Trophoblast cell (in vitro differentiated cells and primary cell): Measurements from ENCODE around the gene BICC1.
"Not testable (repeated sequence)": the region's sequence is repeated elsewhere in the genome, so short reads cannot be mapped to it uniquely, and the experiment has no call there.

Experiments used
- DNase-seq, 2 donors: peaks; one replicate each; pipeline ENCODE4 v3.0.0-alpha.2; 2016
- H2AFZ ChIP-seq: 2 replicates; pipeline ENCODE4 v1.6.1; 2013; ENCODE audit warnings: low read length, moderate library complexity, mild to moderate bottlenecking; ENCODE audit not compliant: insufficient read depth, poor library complexity
- H2AK5ac ChIP-seq: 2 replicates; pipeline ENCODE4 v1.6.1; 2013; ENCODE audit warnings: mild to moderate bottlenecking, low read length
- H2BK120ac ChIP-seq: 2 replicates; pipeline ENCODE4 v1.6.1; 2013; ENCODE audit warnings: low read length, mild to moderate bottlenecking, moderate library complexity; ENCODE audit not compliant: insufficient read depth, poor library complexity
- H2BK12ac ChIP-seq: 2 replicates; pipeline ENCODE4 v1.6.1; 2013; ENCODE audit warnings: mild to moderate bottlenecking, low read length, moderate library complexity
- H2BK5ac ChIP-seq: 2 replicates; pipeline ENCODE4 v1.6.1; 2013; ENCODE audit warnings: low read length, low read depth, moderate library complexity, mild to moderate bottlenecking; ENCODE audit not compliant: poor library complexity
- H3K14ac ChIP-seq: 2 replicates; pipeline ENCODE4 v1.6.1; 2013; ENCODE audit warnings: mild to moderate bottlenecking, low read length
- H3K18ac ChIP-seq: 2 replicates; pipeline ENCODE4 v1.6.1; 2013; ENCODE audit warnings: mild to moderate bottlenecking, low read length
- H3K23ac ChIP-seq: 2 replicates; pipeline ENCODE4 v1.6.1; 2013; ENCODE audit warnings: low read length
- H3K27ac ChIP-seq: 2 replicates; pipeline ENCODE4 v1.5.1; 2013; ENCODE audit warnings: low read depth, mild to moderate bottlenecking, inconsistent platforms, low read length, moderate library complexity
- H3K27me3 ChIP-seq: 2 replicates; pipeline ENCODE4 v1.6.1; 2013; ENCODE audit warnings: inconsistent platforms, mild to moderate bottlenecking, low read length, moderate library complexity; ENCODE audit not compliant: insufficient read depth
- H3K36me3 ChIP-seq, 2 experiments: 1 replicate in 1 of 2; 2 replicates in 1 of 2; pipeline ENCODE4 v1.6.1; 2013; ENCODE audit warnings: low read length in 2 of 2, mild to moderate bottlenecking in 2 of 2, moderate library complexity in 1 of 2; ENCODE audit not compliant: insufficient read depth in 2 of 2, control insufficient read depth in 1 of 2
- H3K4ac ChIP-seq: 2 replicates; pipeline ENCODE4 v1.6.1; 2013; ENCODE audit warnings: low read depth, mild to moderate bottlenecking, low read length, moderate library complexity
- H3K4me1 ChIP-seq, 2 experiments: 1 replicate in 1 of 2; 2 replicates in 1 of 2; pipeline ENCODE4 v1.6.1; 2013; ENCODE audit warnings: low read length in 2 of 2, mild to moderate bottlenecking in 2 of 2, moderate library complexity in 1 of 2; ENCODE audit not compliant: insufficient read depth in 2 of 2, control insufficient read depth in 1 of 2
- H3K4me2 ChIP-seq: 2 replicates; pipeline ENCODE4 v1.6.1; 2013; ENCODE audit warnings: inconsistent platforms, mild to moderate bottlenecking, low read length, moderate library complexity
- H3K4me3 ChIP-seq: 2 replicates; pipeline ENCODE4 v1.5.1; 2013; ENCODE audit warnings: mild to moderate bottlenecking, low read depth, low read length, inconsistent platforms
- H3K79me1 ChIP-seq: one replicate; pipeline ENCODE4 v1.6.1; 2013; ENCODE audit warnings: low read length
- H3K79me2 ChIP-seq: 2 replicates; pipeline ENCODE4 v1.6.1; 2013; ENCODE audit warnings: low read length, mild to moderate bottlenecking; ENCODE audit not compliant: control insufficient read depth, insufficient read depth, poor library complexity
- H3K9ac ChIP-seq: 2 replicates; pipeline ENCODE4 v1.6.1; 2013; ENCODE audit warnings: mild to moderate bottlenecking, low read length
- H3K9me3 ChIP-seq: 2 replicates; pipeline ENCODE4 v1.6.1; 2013; ENCODE audit warnings: low read depth, mild to moderate bottlenecking, control low read depth, inconsistent platforms, low read length; ENCODE audit not compliant: insufficient read depth
- H4K12ac ChIP-seq: 2 replicates; pipeline ENCODE4 v1.6.1; 2013; ENCODE audit warnings: low read depth, mild to moderate bottlenecking, low read length, moderate library complexity
- H4K8ac ChIP-seq: 2 replicates; pipeline ENCODE4 v1.6.1; 2013; ENCODE audit warnings: low read depth, mild to moderate bottlenecking, low read length, moderate library complexity
- H4K91ac ChIP-seq: one replicate; pipeline ENCODE4 v1.6.1; 2013; ENCODE audit warnings: low read depth, mild to moderate bottlenecking, low read length, moderate library complexity
- WGBS: extraction: QIAGEN DNeasy Blood & Tissue Kit; methylation state at CpG from one replicate; pipeline ENCODE4 v1.1.7; 2013; ENCODE audit warnings: missing lambda C conversion rate; ENCODE audit not compliant: insufficient read length, insufficient coverage; ENCODE audit errors: extremely low coverage; 5-methylcytosine and 5-hydroxymethylcytosine counted together

Gene BICC1

DNA sequence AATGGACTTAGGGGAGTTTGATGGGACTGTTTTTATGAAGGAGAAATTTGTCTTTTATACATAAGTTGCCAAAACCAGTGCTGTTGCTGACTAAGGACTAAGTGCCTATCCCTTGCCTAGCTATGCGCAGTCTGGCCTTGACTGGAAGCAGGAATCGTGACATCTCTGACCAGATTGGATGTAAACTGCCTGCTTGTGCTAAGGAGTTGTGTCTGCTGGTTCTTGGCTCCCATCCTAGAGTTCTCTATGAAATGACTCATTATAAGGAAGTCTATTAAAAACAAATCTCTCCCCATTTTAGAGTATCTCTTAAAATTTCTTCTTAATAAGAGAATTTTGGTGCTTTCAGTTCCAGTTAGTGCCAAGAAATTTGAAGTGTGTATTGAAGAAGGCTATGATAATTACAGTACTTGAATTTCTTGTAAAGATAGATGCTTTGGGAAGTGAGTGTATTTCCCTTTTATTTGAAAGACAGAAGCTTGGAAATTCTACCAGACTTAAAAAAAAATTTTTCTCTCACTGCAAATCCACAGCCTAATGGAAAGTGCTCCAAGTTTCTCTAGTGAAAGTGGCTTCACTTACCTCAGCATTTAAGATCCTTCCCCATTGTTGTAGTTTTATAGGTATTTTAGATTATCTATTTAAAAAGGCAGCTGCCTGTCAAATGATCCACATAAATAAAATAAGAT is 77.6 kb downstream of the BICC1 start:
- Histone ChIP-seq H3K18ac (no peak overlapping the region), H3K4me2 (no peak overlapping the region), H3K9me3 (no peaks in the 10 kb centered on the region), H2AFZ (no peak overlapping the region), H3K79me1 (no peaks in the 10 kb centered on the region), H4K8ac (no peak overlapping the region), H3K9ac (no peak overlapping the region), H3K79me2 (no peaks in the 10 kb centered on the region), H3K27ac (no peak overlapping the region), H2BK120ac (no peak overlapping the region), H3K4me3 (no peak overlapping the region), H3K14ac (no peak overlapping the region), H2BK5ac (no peak overlapping the region), H2AK5ac (no peak overlapping the region), H4K12ac (no peak overlapping the region), H3K23ac (no peak overlapping the region), H3K36me3 (no peaks in the 10 kb centered on the region), H3K4ac (no peak overlapping the region), H4K91ac (no peak overlapping the region), H3K27me3 (no peaks in the 10 kb centered on the region), H3K4me1 (no peaks in the 10 kb centered on the region), H2BK12ac (no peak overlapping the region)
- no peak for DNase-seq
- no CpG with 5 or more reads among the region's 2 CpGs for WGBS

DNA sequence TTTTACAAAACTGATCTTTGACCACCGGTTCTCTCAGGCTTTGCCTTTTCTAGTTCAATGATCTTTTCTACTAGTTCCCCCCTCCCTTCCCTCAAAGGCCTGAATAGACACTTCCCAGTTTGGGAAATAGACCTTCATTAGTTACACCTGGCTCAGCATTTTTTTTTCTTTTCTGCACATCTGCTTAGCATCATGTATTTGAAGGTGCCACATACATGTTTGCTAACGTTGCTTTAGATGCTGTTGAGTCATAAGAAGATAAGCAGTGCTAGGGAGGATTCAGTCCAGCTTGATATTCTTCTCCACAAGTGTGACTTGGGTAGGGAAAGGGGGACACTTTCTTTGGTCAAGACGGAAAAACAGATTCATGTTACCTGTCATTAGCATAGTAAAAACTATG is 78.3 kb downstream of the BICC1 start:
- no peaks in the 10 kb centered on the region for H3K79me1 ChIP-seq
- H4K91ac ChIP-seq, result no peak overlapping the region
- no peaks in the 10 kb centered on the region for H3K27me3 ChIP-seq
- no peak overlapping the region for H3K14ac ChIP-seq
- H2BK120ac ChIP-seq, result no peak overlapping the region
- no CpG with 5 or more reads among the region's 3 CpGs for WGBS
- no peak for DNase-seq
- H3K4ac ChIP-seq, result no peak overlapping the region
- no peaks in the 10 kb centered on the region for H3K36me3 ChIP-seq
- H3K23ac ChIP-seq, result no peak overlapping the region
- H3K27ac ChIP-seq, result no peak overlapping the region
- H3K9me3 ChIP-seq, result no peaks in the 10 kb centered on the region
- no peak overlapping the region for H3K4me3 ChIP-seq
- H4K8ac ChIP-seq, result no peak overlapping the region
- H3K4me1 ChIP-seq, result no peaks in the 10 kb centered on the region
- no peaks in the 10 kb centered on the region for H3K79me2 ChIP-seq
- H3K4me2 ChIP-seq, result no peak overlapping the region
- H2AFZ ChIP-seq, result no peak overlapping the region
- no peak overlapping the region for H2AK5ac ChIP-seq
- no peak overlapping the region for H4K12ac ChIP-seq
- no peak overlapping the region for H2BK12ac ChIP-seq
- no peak overlapping the region for H3K18ac ChIP-seq
- no peak overlapping the region for H2BK5ac ChIP-seq
- H3K9ac ChIP-seq, result no peak overlapping the region

- H3K9ac ChIP-seq, result no peak overlapping the region
- no peak overlapping the region for H2AK5ac ChIP-seq
- no peaks in the 10 kb centered on the region for H3K27me3 ChIP-seq
- H2BK5ac ChIP-seq, result no peak overlapping the region
- H4K12ac ChIP-seq, result no peak overlapping the region
- no peak overlapping the region for H2AFZ ChIP-seq
- H3K36me3 ChIP-seq, result no peaks in the 10 kb centered on the region
- no peaks in the 10 kb centered on the region for H3K4me1 ChIP-seq
- DNase-seq, result no peak
- no peaks in the 10 kb centered on the region for H3K79me1 ChIP-seq
- no peak overlapping the region for H3K4me2 ChIP-seq
- no peak overlapping the region for H3K14ac ChIP-seq
- no peak overlapping the region for H4K8ac ChIP-seq
- no peaks in the 10 kb centered on the region for H3K9me3 ChIP-seq
- no peak overlapping the region for H3K27ac ChIP-seq
- no peak overlapping the region for H3K4me3 ChIP-seq
- H3K23ac ChIP-seq, result no peak overlapping the region
- no peaks in the 10 kb centered on the region for H3K79me2 ChIP-seq
- no peak overlapping the region for H3K18ac ChIP-seq
- no peak overlapping the region for H3K4ac ChIP-seq
- no CpG with 5 or more reads among the region's 3 CpGs for WGBS
- no peak overlapping the region for H2BK12ac ChIP-seq
- no peak overlapping the region for H4K91ac ChIP-seq
- no peak overlapping the region for H2BK120ac ChIP-seq
Observed at GRCh38 chr10:58593008-58593407, 80.3 kb downstream of the BICC1 start.

- not testable (repeated sequence) for H3K4me2 ChIP-seq, H4K8ac ChIP-seq, H3K79me2 ChIP-seq, DNase-seq, H2BK5ac ChIP-seq, H3K27me3 ChIP-seq, H2BK12ac ChIP-seq, H3K79me1 ChIP-seq, H3K4me3 ChIP-seq, H2AFZ ChIP-seq, H2AK5ac ChIP-seq, H3K36me3 ChIP-seq, H4K12ac ChIP-seq, H3K9ac ChIP-seq, H2BK120ac ChIP-seq, H3K27ac ChIP-seq, H4K91ac ChIP-seq, H3K14ac ChIP-seq, H3K18ac ChIP-seq, H3K23ac ChIP-seq, H3K4ac ChIP-seq, H3K4me1 ChIP-seq, H3K9me3 ChIP-seq
Observed at GRCh38 chr10:58597211-58597610, 84.5 kb downstream of the BICC1 start.
